Vagina (tissue), 2 donors: Measurements from ENCODE around the gene RAB40C.

Source experiments
- CTCF ChIP-seq, 3 experiments: fragments of 450-650 bp in 2 of 3; fragments of 200-600 bp in 1 of 3; sonication (generic) in 1 of 3; IDR thresholded peaks; one replicate each; pipeline ENCODE4 v1.5.1; 2017 to 2019; ENCODE audit warnings: antibody characterized with exemption in 3 of 3, mild to moderate bottlenecking in 2 of 3, moderate library complexity in 2 of 3
- POLR2AphosphoS5 ChIP-seq, 2 donors: sonication (generic); formaldehyde crosslinking; IDR thresholded peaks; one replicate each; pipeline ENCODE4 v1.9.0; 2017; ENCODE audit warnings: antibody characterized with exemption in 2 of 2, mild to moderate bottlenecking in 2 of 2, low read depth in 1 of 2; ENCODE audit not compliant: insufficient read depth in 1 of 2

- no peak for TF ChIP-seq POLR2AphosphoS5 (IDR thresholded peaks at IDR 0.05; ENCODE audit: insufficient read depth in 1 of 2, low read depth in 1 of 2)
- TF ChIP-seq CTCF (IDR thresholded peaks at IDR 0.05) = no peak
Observed at GRCh38 chr16:548586-548985, 41.3 kb upstream of the RAB40C start.
